Measurements from ENCODE around the gene DNASE1L2. TPM values are rescaled to one million over a fixed set of nuclear protein-coding genes. Genes with fewer than 3 reads are reported as not detected.

DNASE1L2 gene
- total RNA-seq, 1 donor from 2014 or later: 2.0 TPM

GRCh38 chr16:2273931-2274330 lies 37.7 kb downstream of the DNASE1L2 start:
- H3K27ac ChIP-seq: no peak overlapping the region
- TF ChIP-seq CTCF (IDR thresholded peaks at IDR 0.05): no peak
- H3K27me3 ChIP-seq (ENCODE audit: low read depth): no peaks in the 10 kb centered on the region
- H3K9me3 ChIP-seq: no peaks in the 10 kb centered on the region
- H3K36me3 ChIP-seq: peaks cover 33% of the 10 kb centered on the region
- intact Hi-C loops (cut with DNase I): no loop called here
- DNase-seq: no peak
- H3K4me1 ChIP-seq: peaks cover 13% of the 10 kb centered on the region
- no peak for ATAC-seq
- no peak overlapping the region for H3K4me3 ChIP-seq

- DNase-seq (no peak), ATAC-seq (no peak)
- no peak overlapping the region for H3K4me3 ChIP-seq
- intact Hi-C loops (cut with DNase I): no loop called here
- no peak overlapping the region for H3K27ac ChIP-seq
- TF ChIP-seq CTCF (IDR thresholded peaks at IDR 0.05): no peak
- no peaks in the 10 kb centered on the region for H3K9me3 ChIP-seq
- H3K4me1 ChIP-seq: no peaks in the 10 kb centered on the region
- H3K27me3 ChIP-seq (ENCODE audit: low read depth): no peaks in the 10 kb centered on the region
- peaks cover 51% of the 10 kb centered on the region for H3K36me3 ChIP-seq
Observed at GRCh38 chr16:2275476-2276367, 39.5 kb downstream of the DNASE1L2 start.

GRCh38 chr16:2276368-2277195 lies 40.3 kb downstream of the DNASE1L2 start:
- H3K27me3 ChIP-seq (ENCODE audit: low read depth): no peaks in the 10 kb centered on the region
- TF ChIP-seq CTCF (IDR thresholded peaks at IDR 0.05): no peak
- no peak for ATAC-seq
- intact Hi-C loops (cut with DNase I): no loop called here
- H3K4me1 ChIP-seq: no peaks in the 10 kb centered on the region
- H3K27ac ChIP-seq: no peak overlapping the region
- no peak overlapping the region for H3K4me3 ChIP-seq
- no peaks in the 10 kb centered on the region for H3K9me3 ChIP-seq
- H3K36me3 ChIP-seq: peaks cover 60% of the 10 kb centered on the region
- no peak for DNase-seq

- no peaks in the 10 kb centered on the region for H3K4me1 ChIP-seq
- no peak for TF ChIP-seq CTCF (IDR thresholded peaks at IDR 0.05)
- no peak for ATAC-seq
- intact Hi-C loops (cut with DNase I): no loop called here
- peaks cover 60% of the 10 kb centered on the region for H3K36me3 ChIP-seq
- no peak overlapping the region for H3K4me3 ChIP-seq
- no peak for DNase-seq
- no peak overlapping the region for H3K27ac ChIP-seq
- H3K27me3 ChIP-seq (ENCODE audit: low read depth): no peaks in the 10 kb centered on the region
- H3K9me3 ChIP-seq: no peaks in the 10 kb centered on the region
Observed at GRCh38 chr16:2277466-2278271, 41.4 kb downstream of the DNASE1L2 start.

- no peak for TF ChIP-seq CTCF (IDR thresholded peaks at IDR 0.05)
- DNase-seq (no peak), ATAC-seq (no peak)
- H3K27ac ChIP-seq: no peak overlapping the region
- H3K4me3 ChIP-seq: no peak overlapping the region
- no peaks in the 10 kb centered on the region for H3K27me3 ChIP-seq (ENCODE audit: low read depth)
- H3K9me3 ChIP-seq: no peaks in the 10 kb centered on the region
- H3K4me1 ChIP-seq: no peaks in the 10 kb centered on the region
- intact Hi-C loops (cut with DNase I): no loop called here
- peaks cover 65% of the 10 kb centered on the region for H3K36me3 ChIP-seq
Observed at GRCh38 chr16:2278272-2278608, 42.0 kb downstream of the DNASE1L2 start.

Data from lower lobe of right lung (tissue), 2 donors.